ENCODE measurements around the gene GEMIN7.
A peak's percentile ranks its signal among the peaks of the same experiment; 100 is the strongest.

DNA sequence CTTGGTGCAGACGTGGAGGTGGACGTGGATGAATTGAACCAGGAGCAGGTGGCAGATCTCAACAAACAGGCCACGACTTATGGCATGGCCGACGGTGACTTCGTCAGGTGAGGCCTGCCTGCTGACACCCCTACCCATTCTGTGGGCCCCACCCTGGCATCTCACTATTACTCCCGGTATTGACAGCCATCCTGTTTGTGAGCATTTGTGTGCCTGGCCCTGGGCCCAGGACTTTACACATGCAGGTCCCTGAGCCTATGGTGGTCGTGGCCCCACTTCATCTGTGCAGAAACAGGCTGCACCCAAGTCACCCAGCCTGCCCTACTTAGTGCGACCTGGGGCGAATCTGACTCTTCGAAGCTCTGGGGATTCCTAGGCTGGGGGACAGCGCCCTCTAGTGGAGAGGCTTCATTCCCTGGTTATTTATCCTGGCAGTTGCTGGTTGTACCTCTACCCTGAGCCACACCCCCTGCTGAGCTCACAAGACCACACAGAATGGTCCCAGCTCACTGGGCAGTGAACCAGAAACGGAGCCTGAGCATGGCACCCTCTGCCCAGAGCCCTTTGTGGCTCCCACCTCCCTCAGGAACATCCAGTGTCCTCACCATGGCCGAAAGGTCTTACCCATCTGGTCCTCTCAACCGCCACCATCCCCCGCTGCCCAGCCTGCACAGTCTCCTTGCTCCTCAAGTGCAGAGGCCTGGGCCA lies 19.6 kb upstream of the GEMIN7 start:
- TF ChIP-seq MAZ (IDR thresholded peaks at IDR 0.05; ENCODE audit: borderline replicate concordance, low read depth, low read length) (0 out of 2 replicates have a peak, but pooled peaks have one; percentile 19), MAZ (CRISPR knock-in tag; IDR thresholded peaks at IDR 0.05; ENCODE audit: low read depth) (no peak), GABPA (IDR thresholded peaks at IDR 0.05; ENCODE audit: low read depth, low read length) (no peak), GABPA (CRISPR knock-in tag; IDR thresholded peaks at IDR 0.05; ENCODE audit: low read depth) (peak; percentile 19; the same call in 1 of the 2 replicates), KDM1A (CRISPR knock-in tag; IDR thresholded peaks at IDR 0.05) (no peak), MBD4 (IDR thresholded peaks at IDR 0.05; ENCODE audit: borderline replicate concordance, low read length) (no peak), ZBTB3 (CRISPR knock-in tag; IDR thresholded peaks at IDR 0.05; ENCODE audit: borderline replicate concordance, low read depth) (no peak), NR2F6 (IDR thresholded peaks at IDR 0.05) (no peak), NR2F6 (CRISPR knock-in tag; IDR thresholded peaks at IDR 0.05) (0 out of 2 replicates have a peak, but pooled peaks have one; percentile 39), MTF1 (CRISPR knock-in tag; IDR thresholded peaks at IDR 0.05) (no peak)
- TF ChIP-seq, protein P1, sequence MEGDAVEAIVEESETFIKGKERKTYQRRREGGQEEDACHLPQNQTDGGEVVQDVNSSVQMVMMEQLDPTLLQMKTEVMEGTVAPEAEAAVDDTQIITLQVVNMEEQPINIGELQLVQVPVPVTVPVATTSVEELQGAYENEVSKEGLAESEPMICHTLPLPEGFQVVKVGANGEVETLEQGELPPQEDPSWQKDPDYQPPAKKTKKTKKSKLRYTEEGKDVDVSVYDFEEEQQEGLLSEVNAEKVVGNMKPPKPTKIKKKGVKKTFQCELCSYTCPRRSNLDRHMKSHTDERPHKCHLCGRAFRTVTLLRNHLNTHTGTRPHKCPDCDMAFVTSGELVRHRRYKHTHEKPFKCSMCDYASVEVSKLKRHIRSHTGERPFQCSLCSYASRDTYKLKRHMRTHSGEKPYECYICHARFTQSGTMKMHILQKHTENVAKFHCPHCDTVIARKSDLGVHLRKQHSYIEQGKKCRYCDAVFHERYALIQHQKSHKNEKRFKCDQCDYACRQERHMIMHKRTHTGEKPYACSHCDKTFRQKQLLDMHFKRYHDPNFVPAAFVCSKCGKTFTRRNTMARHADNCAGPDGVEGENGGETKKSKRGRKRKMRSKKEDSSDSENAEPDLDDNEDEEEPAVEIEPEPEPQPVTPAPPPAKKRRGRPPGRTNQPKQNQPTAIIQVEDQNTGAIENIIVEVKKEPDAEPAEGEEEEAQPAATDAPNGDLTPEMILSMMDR (CRISPR knock-in tag; IDR thresholded peaks at IDR 0.05) = peak; percentile 95
